Neural cell (in vitro differentiated cells): ENCODE data around the gene EHD1. TPM values are rescaled to one million over a fixed set of nuclear protein-coding genes. Genes with fewer than 3 reads are reported as not detected.

ENCODE experiments used
- H2AFZ ChIP-seq: fragments of 200-600, 300-800 bp; sonication (generic), shearing (Covaris generic); 2 replicates; pipeline ENCODE4 v1.6.0; 2014; ENCODE audit warnings: low read depth, mild to moderate bottlenecking, antibody characterized with exemption, low read length, moderate library complexity
- H3F3A ChIP-seq: fragments of 200-600 bp; shearing (Covaris generic); 2 replicates; pipeline ENCODE4 v1.6.1; 2016; ENCODE audit warnings: mild to moderate bottlenecking, moderate library complexity, mixed read lengths, antibody characterized with exemption, low read length; ENCODE audit not compliant: insufficient read depth, poor library complexity, severe bottlenecking
- H3K27ac ChIP-seq: fragments of 200-600, 300-800 bp; sonication (generic), shearing (Covaris generic); 2 replicates; pipeline ENCODE4 v1.5.1; 2014; ENCODE audit warnings: mild to moderate bottlenecking, low read length, moderate library complexity
- H3K27me3 ChIP-seq: fragments of 300-800, 200-600 bp; sonication (generic), shearing (Covaris generic); 2 replicates; pipeline ENCODE4 v1.6.0; 2014; ENCODE audit warnings: mild to moderate bottlenecking, low read depth, low read length, moderate library complexity; ENCODE audit not compliant: insufficient read depth
- H3K36me3 ChIP-seq: fragments of 300-800, 200-600 bp; sonication (generic), shearing (Covaris generic); 2 replicates; pipeline ENCODE4 v1.5.1; 2014; ENCODE audit warnings: mild to moderate bottlenecking, antibody characterized with exemption, low read length, moderate library complexity; ENCODE audit not compliant: insufficient read depth
- H3K4me2 ChIP-seq: fragments of 300-800, 200-600 bp; sonication (generic), shearing (Covaris generic); 2 replicates; pipeline ENCODE4 v1.6.0; 2014; ENCODE audit warnings: mild to moderate bottlenecking, low read length
- H3K4me3 ChIP-seq: fragments of 300-800, 200-600 bp; sonication (generic), shearing (Covaris generic); 2 replicates; pipeline ENCODE4 v1.5.1; 2014; ENCODE audit warnings: mild to moderate bottlenecking, low read length, moderate library complexity
- H3K79me2 ChIP-seq: fragments of 200-600 bp; shearing (Covaris generic); replicated peaks from 2 replicates; pipeline ENCODE4 v1.6.0; 2014; ENCODE audit warnings: mild to moderate bottlenecking, low read length, moderate library complexity; ENCODE audit not compliant: insufficient read depth
- H3K9ac ChIP-seq: fragments of 300-800, 200-600 bp; sonication (generic), shearing (Covaris generic); 2 replicates; pipeline ENCODE4 v1.6.1; 2016; ENCODE audit warnings: mild to moderate bottlenecking, low read length, mixed read lengths
- H3K9me2 ChIP-seq: fragments of 200-600 bp; shearing (Covaris generic); 2 replicates; pipeline ENCODE4 v1.6.1; 2016; ENCODE audit warnings: mild to moderate bottlenecking, low read length, mixed read lengths; ENCODE audit not compliant: insufficient read depth
- H3K9me3 ChIP-seq: fragments of 200-600, 300-800 bp; sonication (generic), shearing (Covaris generic); 2 replicates; pipeline ENCODE4 v1.6.1; 2016; ENCODE audit warnings: mild to moderate bottlenecking, mixed run types, low read length, moderate library complexity, mixed read lengths
- H4K20me1 ChIP-seq: fragments of 200-600 bp; shearing (Covaris generic); 2 replicates; pipeline ENCODE4 v1.6.1; 2016; ENCODE audit warnings: mild to moderate bottlenecking, mixed run types; ENCODE audit not compliant: insufficient read depth
- CTCF ChIP-seq: fragments of 450-650 bp; IDR thresholded peaks from 2 replicates; pipeline ENCODE4 v1.5.1; 2014; ENCODE audit warnings: antibody characterized with exemption, mild to moderate bottlenecking, moderate library complexity; ENCODE audit not compliant: poor library complexity, severe bottlenecking
- EP300 ChIP-seq: fragments of 450-650 bp; conservative IDR thresholded peaks from 2 replicates; pipeline ENCODE4 v1.6.1; 2014; ENCODE audit warnings: antibody characterized with exemption, mild to moderate bottlenecking, moderate library complexity; ENCODE audit not compliant: poor library complexity, severe bottlenecking
- EZH2 ChIP-seq: fragments of 200-600, 300-800 bp; shearing (Covaris generic), sonication (generic); IDR thresholded peaks from 2 replicates; pipeline ENCODE4 v1.6.1; 2014; ENCODE audit warnings: antibody characterized with exemption, low read length, borderline replicate concordance, mild to moderate bottlenecking; ENCODE audit not compliant: insufficient read depth, poor library complexity, severe bottlenecking
- MXI1 ChIP-seq: fragments of 450-650 bp; conservative IDR thresholded peaks from 2 replicates; pipeline ENCODE4 v1.6.1; 2014; ENCODE audit warnings: antibody characterized with exemption, mild to moderate bottlenecking; ENCODE audit not compliant: poor library complexity, severe bottlenecking
- POLR2AphosphoS5 ChIP-seq: IDR thresholded peaks from 2 replicates; pipeline ENCODE4 v1.6.1; 2012
- RAD21 ChIP-seq: fragments of 450-650 bp; conservative IDR thresholded peaks from 2 replicates; pipeline ENCODE4 v1.6.1; 2014; ENCODE audit warnings: antibody characterized with exemption, mild to moderate bottlenecking, moderate library complexity
- REST ChIP-seq: IDR thresholded peaks from 2 replicates; pipeline ENCODE4 v1.6.1; 2012; ENCODE audit warnings: borderline replicate concordance
- SMC3 ChIP-seq: fragments of 450-650 bp; conservative IDR thresholded peaks from 2 replicates; pipeline ENCODE4 v1.6.1; 2014; ENCODE audit warnings: antibody characterized with exemption, mild to moderate bottlenecking, moderate library complexity; ENCODE audit not compliant: poor library complexity
- TAF1 ChIP-seq: IDR thresholded peaks from 2 replicates; pipeline ENCODE4 v1.6.1; 2012; ENCODE audit warnings: low read depth
- polyA plus RNA-seq: library from polyadenylated mRNA; depleted of rRNA; stranded (reverse); fragments of >200 nt; gene quantifications from 2 replicates; pipeline ENCODE4 v1.2.3, GENCODE V29; 2014

Gene EHD1
- polyA plus RNA-seq, 1 donor from 2014 or later: 26.4 TPM

- no peaks in the 10 kb centered on the region for H3K79me2 ChIP-seq
- H3K9me3 ChIP-seq: no peaks in the 10 kb centered on the region
Measured at GRCh38 chr11:64902102-64902900, 23.9 kb upstream of the EHD1 start.

GRCh38 chr11:64900774-64901173 is 22.4 kb upstream of the EHD1 start:
- no peak for TF ChIP-seq TAF1
- no peak for TF ChIP-seq RAD21
- no peak for TF ChIP-seq MXI1
- Histone ChIP-seq H3K36me3 (no peaks in the 10 kb centered on the region), H3K27ac (no peak overlapping the region)

More at GRCh38 chr11:64902102-64902900, 23.9 kb upstream of the EHD1 start:
- Histone ChIP-seq H3K9ac (no peak overlapping the region), H3K27ac (no peak overlapping the region), H4K20me1 (no peaks in the 10 kb centered on the region), H3K27me3 (no peaks in the 10 kb centered on the region), H3K36me3 (no peaks in the 10 kb centered on the region), H3K4me2 (no peak overlapping the region), H2AFZ (no peak overlapping the region), H3K9me2 (no peaks in the 10 kb centered on the region), H3F3A (no peaks in the 10 kb centered on the region), H3K4me3 (no peak overlapping the region)
- TF ChIP-seq EZH2 (no peak), SMC3 (no peak), RAD21 (no peak), TAF1 (no peak), POLR2AphosphoS5 (no peak), MXI1 (no peak), CTCF (no peak), EP300 (no peak), REST (no peak)

More at GRCh38 chr11:64900774-64901173, 22.4 kb upstream of the EHD1 start:
- Histone ChIP-seq H3K9ac (no peak overlapping the region), H2AFZ (no peak overlapping the region), H4K20me1 (no peaks in the 10 kb centered on the region), H3K9me2 (no peaks in the 10 kb centered on the region), H3K4me2 (no peak overlapping the region), H3K4me3 (no peak overlapping the region), H3F3A (no peaks in the 10 kb centered on the region), H3K79me2 (no peaks in the 10 kb centered on the region), H3K27me3 (no peaks in the 10 kb centered on the region), H3K9me3 (no peaks in the 10 kb centered on the region)
